Superior temporal gyrus (tissue), 1 donor: ENCODE results near the gene LGI2.
"Not testable (repeated sequence)": the region's sequence is repeated elsewhere in the genome, so short reads cannot be mapped to it uniquely, and the experiment has no call there.

Experiments used
- DNase-seq: peaks from one replicate; pipeline ENCODE4 v3.0.0-alpha.2; 2016; ENCODE audit errors: extremely low spot score

The LGI2 gene

DNA sequence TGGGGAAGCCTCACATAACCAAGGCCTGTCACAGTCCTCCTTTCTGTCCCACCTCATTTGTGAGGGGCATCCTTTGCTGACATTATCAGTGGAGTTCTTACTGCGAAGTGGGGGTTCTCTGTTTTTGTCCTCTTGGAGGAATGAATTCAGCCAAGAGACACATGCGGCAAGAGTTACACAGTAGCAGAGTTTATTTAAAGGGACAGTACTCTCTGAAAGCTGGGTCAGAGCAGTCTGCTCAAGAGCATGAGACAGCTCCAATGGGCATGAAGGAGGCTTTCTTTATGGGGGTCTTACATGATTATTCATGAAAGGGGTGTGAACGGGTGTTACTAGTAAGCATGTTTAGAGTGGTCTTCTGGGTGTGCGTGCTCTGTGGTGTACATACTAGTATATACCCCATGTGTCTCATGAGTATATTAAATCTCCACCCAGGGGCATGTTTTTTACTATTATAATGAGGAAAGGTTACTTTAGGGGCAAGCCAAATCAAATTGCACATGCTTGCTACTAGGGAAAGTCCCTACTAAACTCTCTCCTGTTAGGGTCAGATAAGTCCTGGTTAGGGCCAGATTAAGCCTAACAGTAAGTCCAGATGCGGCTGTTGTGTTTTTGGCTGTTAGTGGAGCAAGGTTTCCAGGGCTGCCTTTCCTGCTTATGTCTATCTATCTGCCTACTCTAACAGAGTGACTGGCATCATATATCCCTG is 19.8 kb upstream of the LGI2 start:
- DNase-seq = no peak

GRCh38 chr4:25043548-25043947 is 12.8 kb upstream of the LGI2 start:
- no peak for DNase-seq

DNA sequence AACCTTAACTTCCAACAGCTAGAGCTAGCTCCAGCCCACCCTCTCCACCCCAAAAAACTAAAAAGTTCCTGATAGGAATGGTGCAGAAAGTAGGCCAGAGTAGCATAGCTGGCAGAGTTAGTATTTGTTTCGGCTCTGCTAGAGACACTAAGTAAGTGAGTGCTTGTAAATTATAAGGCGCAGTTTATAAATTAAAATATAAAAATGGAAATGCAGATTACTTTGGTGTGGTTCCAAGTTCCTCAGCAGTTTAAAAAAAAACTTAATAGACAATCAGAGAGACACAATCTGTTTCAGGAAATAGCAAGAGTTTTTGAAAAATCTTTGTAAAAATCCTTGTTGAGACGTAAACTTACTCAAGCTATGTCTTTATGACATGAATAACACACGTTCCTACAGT is 2.8 kb upstream of the LGI2 start:
- DNase-seq = no peak

DNA sequence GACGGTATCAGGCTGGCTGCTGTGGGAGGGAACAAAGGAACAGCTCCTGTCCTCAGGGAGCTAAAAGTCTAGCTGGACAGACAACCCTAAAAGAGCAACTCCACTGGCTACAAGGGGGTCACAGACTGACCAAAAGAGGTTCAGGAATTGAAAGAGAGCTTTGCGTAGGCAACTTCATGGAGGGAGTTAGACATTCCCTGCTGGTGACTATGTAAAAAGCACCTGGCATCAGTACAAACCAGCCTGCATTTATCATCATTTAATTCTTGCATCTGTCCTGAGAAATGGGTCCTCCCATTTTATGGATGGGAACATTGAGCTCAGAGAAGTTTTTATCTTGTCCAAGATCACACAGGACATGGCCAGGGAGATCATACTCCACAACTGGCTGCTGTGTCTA is 1.4 kb upstream of the LGI2 start:
- peak; percentile 31 for DNase-seq

DNA sequence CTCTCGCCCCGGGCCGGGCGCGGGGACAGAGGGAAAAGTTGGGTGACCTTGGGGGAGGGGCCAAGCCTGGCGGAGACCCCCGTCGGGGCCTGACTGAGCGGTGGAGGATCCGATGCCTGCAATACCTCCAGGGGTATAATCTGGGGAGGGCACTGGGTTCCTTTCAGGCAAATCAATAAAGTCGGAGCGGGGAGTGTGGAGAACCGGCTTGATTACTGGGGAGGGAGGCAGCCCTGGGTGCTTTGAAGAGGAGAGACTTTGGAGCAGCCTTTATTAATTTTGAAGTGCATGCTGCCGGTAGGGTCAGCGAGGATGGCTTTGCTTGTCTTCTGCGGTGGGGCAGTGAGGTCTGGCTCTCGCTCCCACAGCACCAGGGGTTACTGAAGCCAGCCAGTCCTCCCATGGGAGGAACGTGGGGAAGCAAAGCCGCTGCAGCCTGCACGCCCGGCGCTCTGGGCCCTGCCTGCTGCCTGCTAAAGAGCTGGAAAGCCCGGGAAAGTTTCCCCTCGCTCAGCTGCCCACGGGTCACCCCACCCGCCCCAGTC is 403 bp upstream of the LGI2 start:
- DNase-seq = no peak

DNA sequence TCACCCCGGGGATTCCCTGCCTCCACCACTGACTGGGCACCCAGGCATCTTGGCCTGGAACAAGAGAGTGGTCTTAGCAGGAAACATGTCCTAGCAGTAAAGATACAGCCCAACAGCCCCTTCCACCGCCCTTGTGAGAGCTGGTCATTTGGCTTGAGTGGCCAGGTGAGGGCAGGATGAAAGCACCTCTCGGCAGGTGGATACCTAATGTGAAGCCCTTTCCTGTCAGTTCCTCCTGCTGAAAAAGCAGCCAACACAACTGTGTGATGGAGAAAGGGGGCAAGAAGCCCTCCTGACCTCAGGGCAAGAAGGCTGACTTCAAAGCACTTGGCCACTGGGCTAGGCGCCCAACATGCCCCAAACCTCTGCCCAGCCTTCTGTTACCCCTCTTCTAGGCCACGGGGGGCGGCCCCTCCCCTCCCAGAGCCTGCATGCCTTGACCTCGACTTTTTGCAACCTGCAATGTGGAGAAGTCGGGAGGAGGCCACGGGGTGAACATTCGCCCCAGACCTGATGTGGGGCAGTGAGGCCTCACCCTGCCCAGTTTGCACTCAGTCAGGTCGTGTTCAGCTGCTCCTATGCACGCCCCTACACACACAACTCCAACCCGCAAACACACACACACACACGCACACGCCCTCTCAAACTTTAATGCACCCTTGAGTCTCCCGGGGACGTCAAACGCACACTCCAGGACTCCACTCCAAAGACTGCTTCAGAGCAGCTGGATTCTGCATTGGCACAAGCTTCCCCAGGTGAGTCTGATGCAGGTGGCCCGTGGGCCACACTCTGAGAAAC is 1.1 kb downstream of the LGI2 start:
- DNase-seq = no peak

DNA sequence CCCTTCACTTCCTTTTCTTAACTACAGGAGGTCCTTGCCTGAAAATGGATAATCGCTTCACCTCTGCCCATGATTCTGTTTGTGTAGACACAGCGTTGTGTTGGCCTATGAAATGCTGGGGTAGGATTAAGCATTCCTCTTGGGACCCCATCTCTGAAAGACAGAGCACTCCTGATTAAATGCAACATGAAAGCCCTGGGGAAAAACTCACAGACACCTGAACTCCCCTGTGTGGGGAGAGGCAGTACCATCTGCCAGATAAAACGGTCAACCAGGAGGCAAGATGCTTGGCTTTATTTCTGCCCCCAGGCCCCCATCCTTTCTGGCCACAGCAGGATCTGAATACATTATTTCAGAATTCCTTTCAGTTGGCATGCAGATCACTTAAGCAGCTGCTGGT is 1.9 kb downstream of the LGI2 start:
- no peak for DNase-seq

DNA sequence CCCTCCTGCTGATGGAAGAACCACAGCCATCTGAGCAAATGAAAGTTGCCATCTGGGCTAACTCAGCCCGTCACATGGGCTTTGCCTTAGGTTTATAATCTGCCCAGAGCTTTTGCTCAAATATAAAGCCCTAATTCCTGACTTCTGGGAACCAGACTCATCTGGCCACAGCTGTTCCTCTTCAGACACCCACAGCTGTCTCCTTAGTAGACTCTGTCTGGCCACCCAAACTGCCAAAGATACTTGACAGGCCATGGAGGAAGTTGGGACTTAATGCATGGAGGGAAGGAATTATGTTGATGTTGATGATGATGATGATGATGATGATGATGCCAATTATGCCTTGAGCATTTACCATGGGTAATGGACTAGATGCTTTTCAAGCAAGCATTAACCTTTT is 8.0 kb downstream of the LGI2 start:
- DNase-seq = no peak

GRCh38 chr4:25021216-25021615 is 9.5 kb downstream of the LGI2 start:
- no peak for DNase-seq

GRCh38 chr4:25020236-25020635 is 10.5 kb downstream of the LGI2 start:
- DNase-seq = no peak

- DNase-seq = no peak
These were observed 11.2 kb downstream of the LGI2 start for GRCh38 chr4:25019501-25019900.

GRCh38 chr4:25015012-25015411 is 15.7 kb downstream of the LGI2 start:
- DNase-seq = peak; percentile 25

DNA sequence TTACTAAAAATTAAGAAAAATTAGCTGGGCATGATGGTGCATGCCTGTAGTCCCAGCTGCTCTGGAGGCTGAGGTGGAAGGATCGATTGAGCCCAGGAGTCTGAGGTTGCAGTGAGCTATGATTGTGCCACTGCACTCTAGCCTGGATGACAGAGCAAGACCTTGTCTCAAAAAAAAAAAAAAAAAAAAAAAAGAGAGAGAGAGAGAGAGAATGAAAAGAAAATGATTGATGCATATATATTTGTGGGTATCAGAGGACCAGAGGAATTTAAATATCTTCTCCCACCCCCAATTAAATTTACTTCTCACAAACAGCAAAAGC is 16.1 kb downstream of the LGI2 start:
- not testable (repeated sequence) for DNase-seq

- no peak for DNase-seq
These were observed 16.7 kb downstream of the LGI2 start for GRCh38 chr4:25013756-25014661.

DNA sequence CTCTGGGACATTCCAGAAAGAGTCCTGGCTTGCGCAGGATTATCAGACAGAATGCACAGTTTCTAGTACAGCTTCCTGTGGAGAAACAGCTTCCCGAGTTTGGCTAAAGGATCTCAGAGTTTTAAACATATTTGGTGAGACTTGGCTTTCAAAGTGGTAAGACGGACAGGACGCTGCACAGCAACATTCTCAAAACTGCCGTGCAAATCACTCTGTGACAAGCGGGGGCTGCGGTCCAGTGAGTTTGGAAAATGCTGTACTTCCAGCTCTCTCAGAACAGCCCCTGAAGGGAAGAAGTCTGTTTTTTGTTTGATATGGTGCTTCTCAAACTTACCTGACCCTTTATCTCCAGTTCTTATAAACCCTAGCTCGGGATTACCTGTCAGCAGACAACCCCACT is 18.1 kb downstream of the LGI2 start:
- DNase-seq = no peak

DNA sequence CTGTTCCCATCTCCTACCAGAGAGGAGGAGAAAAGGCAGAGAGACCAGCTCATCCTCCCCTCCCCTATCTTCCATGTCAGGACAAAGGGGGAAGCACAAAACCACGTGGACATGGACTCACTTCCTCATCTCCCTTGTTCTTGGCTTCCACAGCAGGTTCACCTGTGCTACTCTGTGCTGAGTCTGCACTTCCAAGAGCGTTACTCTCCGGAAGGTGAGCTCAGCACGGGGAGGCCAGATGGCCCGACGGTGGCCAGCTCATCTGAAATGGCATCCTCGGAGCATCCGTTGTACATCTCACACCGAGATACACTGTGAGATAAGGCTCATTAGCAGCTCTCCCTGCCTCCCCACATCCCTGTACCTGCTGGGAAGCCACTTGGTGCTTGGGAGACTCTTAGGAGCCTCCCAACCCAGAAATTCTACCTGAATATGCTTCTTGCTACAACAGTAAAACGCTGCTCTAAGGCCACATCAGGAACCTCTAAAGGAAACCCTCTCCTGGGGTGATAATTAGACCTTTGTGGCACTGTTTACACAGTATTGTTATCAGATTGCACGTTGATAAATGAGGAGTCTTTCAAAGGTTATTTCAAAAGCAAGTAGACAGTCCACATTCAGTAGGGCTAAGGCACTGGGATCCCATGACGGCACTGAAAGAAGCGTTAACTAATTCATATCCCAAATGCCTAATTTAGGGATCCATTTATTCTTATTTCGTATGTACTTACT is 19.4 kb downstream of the LGI2 start:
- no peak for DNase-seq

- DNase-seq = no peak
These were observed 23.1 kb downstream of the LGI2 start for GRCh38 chr4:25007598-25007997.

GRCh38 chr4:25002681-25003080 is 28.1 kb downstream of the LGI2 start:
- no peak for DNase-seq

DNA sequence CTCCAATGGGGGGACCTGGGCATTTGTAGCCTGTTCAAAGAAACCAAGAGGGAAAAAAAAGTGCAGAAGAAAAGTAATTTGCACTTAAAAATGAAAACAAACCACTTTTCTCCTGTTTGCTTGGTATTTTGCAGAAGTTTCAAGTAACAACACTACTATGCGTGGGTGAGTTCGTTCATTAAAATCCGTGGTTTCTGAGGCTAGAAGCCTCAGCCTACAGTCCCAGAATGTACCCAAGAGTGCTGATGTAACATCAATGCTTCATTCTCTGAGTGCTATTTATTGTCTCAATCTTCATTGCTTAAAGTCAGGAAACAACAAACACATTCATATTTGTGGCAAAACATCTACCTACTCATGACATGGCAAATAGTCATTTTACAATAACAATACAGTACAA is 29.2 kb downstream of the LGI2 start:
- no peak for DNase-seq

DNA sequence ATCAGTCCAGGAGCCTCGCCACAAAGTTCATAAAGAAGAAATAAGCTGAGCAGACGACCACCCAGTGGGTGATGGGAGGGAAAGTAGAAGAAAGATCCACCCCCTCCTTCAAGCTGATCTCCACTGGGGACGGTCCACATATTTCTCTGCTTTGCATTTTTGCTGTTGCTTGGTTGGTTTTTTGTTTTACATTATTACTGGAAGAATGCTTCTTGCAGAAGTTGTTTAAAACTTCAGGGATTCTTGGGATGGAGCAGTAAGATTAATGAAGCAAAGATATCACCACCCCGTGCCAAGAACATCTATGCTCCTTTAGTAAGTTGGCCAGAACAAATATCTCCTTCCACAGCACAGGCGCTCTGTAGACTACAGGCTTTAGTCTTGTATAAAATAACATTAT is 30.1 kb downstream of the LGI2 start:
- no peak for DNase-seq

DNA sequence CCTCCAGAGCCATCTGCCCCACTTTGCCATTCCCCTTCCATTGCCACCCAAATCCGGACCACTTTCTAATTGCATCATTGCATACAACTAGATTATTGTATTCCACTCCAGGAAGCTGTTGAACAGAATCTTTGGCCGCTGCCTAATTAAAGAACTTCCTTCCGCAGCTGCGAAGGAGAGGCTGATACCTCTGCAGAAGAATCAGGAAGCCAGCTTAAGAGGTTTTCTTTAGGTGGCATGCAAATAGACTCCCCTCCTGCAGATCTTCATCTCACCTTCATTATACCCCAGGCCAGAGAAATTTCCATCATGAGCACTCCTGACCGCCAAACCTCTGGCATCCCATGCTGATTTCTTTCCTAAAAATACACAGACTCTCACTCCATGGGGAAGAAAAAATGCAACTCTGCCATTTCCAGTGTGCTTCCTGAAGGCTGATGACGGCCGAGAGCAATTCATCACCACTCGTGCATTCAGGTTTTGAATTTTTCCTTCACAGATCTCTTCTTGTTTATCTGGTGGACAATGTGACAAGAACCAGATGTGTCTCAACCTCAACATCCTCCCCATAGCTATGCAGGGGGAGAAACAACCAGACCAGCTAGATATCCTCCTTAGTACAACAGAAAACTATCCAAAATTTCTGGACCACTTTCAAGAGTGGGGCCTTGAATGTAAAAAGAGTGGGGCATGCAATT is 31.2 kb downstream of the LGI2 start:
- no peak for DNase-seq
